HFF-Myc (cell line): ENCODE results near the gene LRP3.
"Not testable (repeated sequence)": the region's sequence is repeated elsewhere in the genome, so short reads cannot be mapped to it uniquely, and the experiment has no call there.

Source experiments
- DNase-seq: peaks from one replicate; pipeline ENCODE4 v3.0.0-alpha.2; 2011; ENCODE audit warnings: low read depth; ENCODE audit errors: extremely low read depth
- H3K4me3 ChIP-seq: replicated peaks from 2 replicates; pipeline ENCODE4 v1.5.1; 2011; ENCODE audit warnings: low read depth, mild to moderate bottlenecking, control low read depth, low read length
- TF ChIP-seq, protein P1 (sequence below): IDR thresholded peaks from 2 replicates; pipeline ENCODE4 v1.5.1; 2012; ENCODE audit warnings: mild to moderate bottlenecking, low read depth, low read length, control low read depth; ENCODE audit errors: missing control alignments

The LRP3 gene

DNA sequence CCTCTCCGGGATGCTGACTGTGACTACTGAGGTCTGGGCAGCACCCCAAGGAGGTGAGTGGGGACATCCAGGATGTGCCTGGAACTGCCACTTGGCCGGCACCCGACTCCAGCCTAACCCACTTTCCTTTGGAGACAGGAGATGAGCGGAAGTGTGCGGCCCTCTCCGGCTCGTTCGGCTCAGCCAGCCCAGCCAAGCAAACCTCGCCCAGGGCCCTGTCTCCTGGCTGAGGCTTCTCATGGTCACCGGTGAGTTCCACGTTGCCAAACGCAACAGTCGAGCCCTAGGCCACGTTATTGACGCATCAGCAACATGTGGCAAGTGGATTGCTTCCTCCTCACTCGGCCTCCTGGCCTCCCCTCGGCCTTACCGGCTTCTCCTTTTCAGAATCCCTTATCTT, 26.0 kb downstream of the LRP3 start:
- no peak overlapping the region for H3K4me3 ChIP-seq
- TF ChIP-seq, protein P1, sequence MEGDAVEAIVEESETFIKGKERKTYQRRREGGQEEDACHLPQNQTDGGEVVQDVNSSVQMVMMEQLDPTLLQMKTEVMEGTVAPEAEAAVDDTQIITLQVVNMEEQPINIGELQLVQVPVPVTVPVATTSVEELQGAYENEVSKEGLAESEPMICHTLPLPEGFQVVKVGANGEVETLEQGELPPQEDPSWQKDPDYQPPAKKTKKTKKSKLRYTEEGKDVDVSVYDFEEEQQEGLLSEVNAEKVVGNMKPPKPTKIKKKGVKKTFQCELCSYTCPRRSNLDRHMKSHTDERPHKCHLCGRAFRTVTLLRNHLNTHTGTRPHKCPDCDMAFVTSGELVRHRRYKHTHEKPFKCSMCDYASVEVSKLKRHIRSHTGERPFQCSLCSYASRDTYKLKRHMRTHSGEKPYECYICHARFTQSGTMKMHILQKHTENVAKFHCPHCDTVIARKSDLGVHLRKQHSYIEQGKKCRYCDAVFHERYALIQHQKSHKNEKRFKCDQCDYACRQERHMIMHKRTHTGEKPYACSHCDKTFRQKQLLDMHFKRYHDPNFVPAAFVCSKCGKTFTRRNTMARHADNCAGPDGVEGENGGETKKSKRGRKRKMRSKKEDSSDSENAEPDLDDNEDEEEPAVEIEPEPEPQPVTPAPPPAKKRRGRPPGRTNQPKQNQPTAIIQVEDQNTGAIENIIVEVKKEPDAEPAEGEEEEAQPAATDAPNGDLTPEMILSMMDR, result no peak
- DNase-seq, result no peak

- no peak for DNase-seq
- TF ChIP-seq, protein P1, result no peak
These were observed 26.6 kb downstream of the LRP3 start for GRCh38 chr19:33220735-33221134.

DNA sequence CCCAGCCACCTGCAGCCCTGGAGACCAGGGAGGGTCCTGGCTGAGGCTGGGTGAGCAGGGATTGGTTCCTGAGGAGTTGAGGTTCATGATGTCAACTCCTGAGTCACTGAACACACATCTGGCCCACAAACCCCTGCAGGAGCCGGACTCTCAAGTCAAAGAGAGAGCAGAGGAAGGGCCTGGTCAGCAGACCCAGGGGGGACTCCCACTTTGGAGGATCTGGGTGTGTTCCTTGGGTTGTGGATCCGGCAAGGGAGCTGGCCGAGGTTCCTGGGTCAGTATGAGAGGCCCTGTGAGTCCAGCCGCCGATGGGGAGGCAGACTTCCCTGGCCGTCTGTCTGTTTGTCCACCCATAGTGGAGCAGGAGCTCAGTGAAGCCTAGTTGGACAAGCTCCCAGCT, 27.5 kb downstream of the LRP3 start:
- TF ChIP-seq, protein P1, result no peak
- DNase-seq, result no peak
- H3K4me3 ChIP-seq, result no peak overlapping the region

More at GRCh38 chr19:33220735-33221134, 26.6 kb downstream of the LRP3 start:
- no peak overlapping the region for H3K4me3 ChIP-seq

DNA sequence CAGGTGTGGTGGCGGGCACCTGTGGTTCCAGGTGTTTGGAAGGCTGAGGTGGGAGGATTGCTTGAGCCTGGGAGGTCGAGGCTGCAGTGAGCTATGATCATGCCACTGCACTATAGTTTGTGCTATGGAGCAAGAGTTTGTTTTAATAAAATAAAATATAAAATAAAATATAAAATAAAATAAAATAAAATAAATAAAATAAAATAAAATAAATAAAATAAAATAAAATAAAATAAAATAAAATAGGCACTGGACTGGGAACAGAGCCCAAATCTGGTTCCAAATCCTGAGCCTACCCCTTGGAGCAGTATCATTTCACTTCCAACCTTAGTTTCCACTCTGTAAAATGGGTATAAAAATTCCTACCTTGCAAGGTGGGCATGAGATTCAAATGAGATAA, 28.1 kb downstream of the LRP3 start:
- H3K4me3 ChIP-seq, DNase-seq: not testable (repeated sequence)

- no peak for DNase-seq
- TF ChIP-seq, protein P1, result no peak
- H3K4me3 ChIP-seq, result no peak overlapping the region
These were observed 30.7 kb downstream of the LRP3 start for GRCh38 chr19:33224694-33225457.

DNA sequence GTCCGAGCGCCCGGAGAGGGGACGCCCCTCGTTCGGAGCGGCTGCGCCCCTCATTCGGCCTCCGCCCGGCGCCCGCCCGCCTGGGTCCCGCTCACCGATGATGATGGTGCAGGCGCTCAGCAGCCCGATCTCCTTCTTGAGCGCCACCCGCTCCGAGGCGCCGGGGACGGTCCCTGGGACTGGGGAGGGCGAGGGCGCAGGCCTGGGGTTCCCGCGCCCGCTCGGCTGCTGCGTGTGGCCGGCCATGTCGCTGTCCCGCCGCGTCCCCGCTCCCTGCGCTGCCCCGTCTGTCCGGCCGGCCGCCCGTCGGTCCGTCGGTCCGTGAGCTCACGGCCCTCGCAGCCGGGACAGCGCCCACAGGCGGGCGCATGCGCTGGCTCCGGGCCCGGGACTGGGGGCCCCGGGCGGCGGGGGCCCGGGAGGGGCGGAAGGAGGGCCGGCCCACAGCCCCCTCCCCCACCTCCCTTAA, 31.4 kb downstream of the LRP3 start, which contains the start of gene SLC7A10:
SLC7A10 (minus strand) TSS at position 393 of the 469 bp plus-strand sequence; CDS start at position 246, 147 bp downstream.
- TF ChIP-seq, protein P1, result no peak
- no peak for DNase-seq
- H3K4me3 ChIP-seq, result no peak within 1 kb of the TSS

DNA sequence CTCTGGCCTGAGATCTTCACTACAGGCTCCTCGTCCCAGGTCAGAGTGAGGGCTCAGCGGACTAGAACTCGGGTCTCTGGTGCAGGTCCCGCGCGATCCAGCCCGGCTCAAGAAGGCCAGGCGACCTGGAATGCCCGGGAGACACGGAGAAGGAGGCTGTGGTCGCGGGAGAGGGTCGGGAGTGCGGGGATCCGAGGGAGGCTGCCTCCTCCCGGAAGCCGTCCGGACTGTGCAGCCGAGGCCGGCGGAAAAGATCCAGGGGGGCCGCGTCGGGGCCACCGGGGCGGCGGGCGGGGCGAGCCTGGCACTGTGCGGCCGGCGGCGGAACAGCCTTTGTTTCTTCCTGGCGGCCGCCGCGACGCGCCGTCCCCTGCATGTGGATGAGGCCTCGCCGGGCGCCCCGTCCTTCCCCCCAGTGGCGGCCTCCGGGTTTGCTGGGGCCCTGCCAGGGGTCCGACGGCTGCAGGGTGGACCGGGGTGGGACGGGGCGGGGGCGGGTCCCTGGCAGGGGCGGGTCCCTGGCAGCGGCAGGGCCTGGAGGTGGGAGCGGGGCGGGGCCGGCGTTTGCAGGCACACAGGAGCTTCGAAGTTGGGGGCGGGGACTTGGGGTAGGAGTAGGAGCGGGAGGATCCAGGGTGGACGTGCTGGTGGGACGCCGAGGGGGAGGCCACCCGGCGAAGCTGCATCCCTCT, 32.6 kb downstream of the LRP3 start:
- H3K4me3 ChIP-seq, result no peak overlapping the region
- no peak for DNase-seq
- TF ChIP-seq, protein P1, result no peak
